ENCODE measurements around the gene CMTM6. TPM values are rescaled to one million over a fixed set of nuclear protein-coding genes. Genes with fewer than 3 reads are reported as not detected.
A peak's percentile ranks its signal among the peaks of the same experiment; 100 is the strongest.

CMTM6 gene
- total and polyA plus RNA-seq, 9 of the 15 experiments (the other 6 are each of a cell fraction or from before 2014, with no cell fraction given): 8.9 to 39.7 (median 19.5) TPM

DNA sequence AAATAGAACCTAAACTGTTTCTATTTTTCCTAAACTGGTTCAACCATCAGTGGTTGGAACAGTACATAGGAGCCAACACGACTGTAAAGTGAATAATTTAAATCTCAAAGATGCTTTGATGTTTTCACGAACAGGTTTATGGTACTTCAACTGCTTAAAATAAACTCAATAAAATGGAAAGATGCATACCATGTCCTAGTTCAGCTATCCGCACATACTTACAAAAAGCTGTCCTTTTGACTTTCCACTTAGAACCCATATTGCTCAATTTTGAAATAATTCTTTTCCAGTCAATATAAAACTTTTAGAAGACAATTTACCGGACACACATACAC lies 902 bp downstream of the CMTM6 start:
- CTCF ChIA-PET (ENCODE audit: low intra/inter-chr PET ratio): no interaction called here
- Histone ChIP-seq H3K9me1 (ENCODE audit: control insufficient read depth, insufficient read depth, low read length) (no peaks in the 10 kb centered on the region), H2AFZ (ENCODE audit: low read depth, low read length) (peak overlapping the region; percentile 99), H3K79me2 (ENCODE audit: control insufficient read depth, insufficient read depth, low read length) (peaks cover 44% of the 10 kb centered on the region), H4K20me1 (replicated peaks; ENCODE audit: control insufficient read depth, insufficient read depth, low read length) (peaks cover 6% of the 10 kb centered on the region), H3K4me3 (peak overlapping the region; percentile 94), H3K4me1 (replicated peaks in 1 of 2; ENCODE audit: control insufficient read depth in 2 of 2, insufficient read depth in 2 of 2, low read length in 2 of 2) (peaks cover 13 to 23% of the 10 kb centered on the region in 2 experiments; a peak in 4 of 5 replicates), H3K9ac (ENCODE audit: insufficient read depth in 1 of 2, low read depth in 2 of 2, low read length in 2 of 2) (peak overlapping the region; percentile 83 to 93; a peak in 3 of 4 replicates), H3K9me3 (replicated peaks; ENCODE audit: control insufficient read depth, insufficient read depth, low read depth, low read length) (no peaks in the 10 kb centered on the region), H3K36me3 (ENCODE audit: control insufficient read depth, insufficient read depth, low read length) (no peaks in the 10 kb centered on the region; the same call in 1 of the 3 replicates), H3K4me2 (ENCODE audit: insufficient read depth, low read length) (peak overlapping the region; percentile 93), H3K27me3 (ENCODE audit: control insufficient read depth in 2 of 2, insufficient read depth in 2 of 2, low read length in 2 of 2) (no peaks in the 10 kb centered on the region), H3K27ac (ENCODE audit: extremely low read depth, low read depth, low read length) (peak overlapping the region; percentile 86)
- TF ChIP-seq, protein P1, sequence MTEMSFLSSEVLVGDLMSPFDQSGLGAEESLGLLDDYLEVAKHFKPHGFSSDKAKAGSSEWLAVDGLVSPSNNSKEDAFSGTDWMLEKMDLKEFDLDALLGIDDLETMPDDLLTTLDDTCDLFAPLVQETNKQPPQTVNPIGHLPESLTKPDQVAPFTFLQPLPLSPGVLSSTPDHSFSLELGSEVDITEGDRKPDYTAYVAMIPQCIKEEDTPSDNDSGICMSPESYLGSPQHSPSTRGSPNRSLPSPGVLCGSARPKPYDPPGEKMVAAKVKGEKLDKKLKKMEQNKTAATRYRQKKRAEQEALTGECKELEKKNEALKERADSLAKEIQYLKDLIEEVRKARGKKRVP (CRISPR knock-in tag; IDR thresholded peaks at IDR 0.05): no peak
- TF ChIP-seq KDM5B (IDR thresholded peaks at IDR 0.05; ENCODE audit: insufficient replicate concordance, low read depth, low read length) (peak; percentile 32), SIN3B (IDR thresholded peaks at IDR 0.05; ENCODE audit: low read depth) (no peak), PYGO2 (tag; IDR thresholded peaks at IDR 0.05) (0 out of 2 replicates have a peak, but pooled peaks have one; percentile 24), ELF1 (tag; IDR thresholded peaks at IDR 0.05) (no peak; the same call in 1 of the 2 replicates), CEBPG (CRISPR knock-in tag; IDR thresholded peaks at IDR 0.05) (no peak), CEBPG (tag; conservative IDR thresholded peaks at IDR 0.05 in 1 of 2, IDR thresholded peaks at IDR 0.05 in 1 of 2) (peak in 1 of 2 experiments; percentile 30; a peak in 2 of 4 replicates), ETS2 (tag; IDR thresholded peaks at IDR 0.05; ENCODE audit: borderline replicate concordance, poor library complexity, severe bottlenecking) (no peak), NONO (IDR thresholded peaks at IDR 0.05; ENCODE audit: low read depth in 2 of 2, low read length in 1 of 2) (no peak), LEF1 (IDR thresholded peaks at IDR 0.05) (peak; percentile 68), RBM25 (IDR thresholded peaks at IDR 0.05; ENCODE audit: low read depth, low read length, severe bottlenecking) (peak; percentile 1), ZSCAN29 (IDR thresholded peaks at IDR 0.05) (peak; percentile 76; the same call in 1 of the 2 replicates)
- FAIRE-seq: no peak
- ATAC-seq: peak; percentile 4
- intact Hi-C loops (cut with micrococcal nuclease): loop anchor here (1.0 kb wide), 1 partner anchor 69 kb away; the partner anchor contains the start of gene DYNC1LI1
- WGBS (ENCODE audit: insufficient coverage, low coverage, missing lambda C conversion rate): 1% methylated on average over 4 of the region's 4 CpGs
- DNase-seq (ENCODE audit: extremely low read depth in 1 of 4, low spot score in 3 of 4): peak in 1 of 4 experiments; percentile 24
- BruUV-seq (replicated peaks): no TSS peak
- POLR2A ChIA-PET: interaction anchor here (0.6 to 1.1 kb wide), 3 partner anchors 8 to 34 kb away, joined by 3 to 5 read pairs (median 4); no protein-coding TSS in a partner anchor
- in situ Hi-C loops (cut with MboI): no loop called here

Data from K562 (cell line).